ENCODE results near the gene FXYD6.

DNA sequence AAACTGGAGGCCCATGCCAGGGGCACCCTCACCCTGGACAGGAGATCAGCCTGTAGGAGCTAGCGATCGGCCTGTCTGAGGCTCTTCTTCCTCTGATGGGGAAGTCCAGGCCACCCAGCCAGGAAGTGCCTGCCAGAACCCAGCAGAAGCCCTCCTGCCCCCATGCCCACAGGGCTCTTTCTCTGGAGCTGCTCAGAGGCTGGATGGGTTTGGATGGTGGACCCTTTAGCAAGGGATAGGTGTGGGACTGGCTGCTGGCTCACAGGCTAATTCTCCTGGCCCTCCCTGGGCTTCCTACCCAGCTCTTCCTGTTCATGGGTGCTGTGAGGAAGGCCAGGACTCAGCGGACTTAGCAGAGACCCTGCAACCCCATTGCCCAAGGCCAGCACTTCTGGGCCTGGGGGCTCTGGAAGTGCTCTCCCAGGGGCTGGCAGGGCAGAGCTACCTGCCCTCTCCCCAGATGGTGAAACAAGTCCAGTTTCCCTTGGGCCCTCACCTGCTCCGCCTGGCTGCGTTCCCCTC is 59.6 kb downstream of the FXYD6 start:
- no peak for TF ChIP-seq EZH2 (IDR thresholded peaks at IDR 0.05; ENCODE audit: borderline replicate concordance, low read depth, low read length, poor library complexity, severe bottlenecking)
- TF ChIP-seq, protein P1, sequence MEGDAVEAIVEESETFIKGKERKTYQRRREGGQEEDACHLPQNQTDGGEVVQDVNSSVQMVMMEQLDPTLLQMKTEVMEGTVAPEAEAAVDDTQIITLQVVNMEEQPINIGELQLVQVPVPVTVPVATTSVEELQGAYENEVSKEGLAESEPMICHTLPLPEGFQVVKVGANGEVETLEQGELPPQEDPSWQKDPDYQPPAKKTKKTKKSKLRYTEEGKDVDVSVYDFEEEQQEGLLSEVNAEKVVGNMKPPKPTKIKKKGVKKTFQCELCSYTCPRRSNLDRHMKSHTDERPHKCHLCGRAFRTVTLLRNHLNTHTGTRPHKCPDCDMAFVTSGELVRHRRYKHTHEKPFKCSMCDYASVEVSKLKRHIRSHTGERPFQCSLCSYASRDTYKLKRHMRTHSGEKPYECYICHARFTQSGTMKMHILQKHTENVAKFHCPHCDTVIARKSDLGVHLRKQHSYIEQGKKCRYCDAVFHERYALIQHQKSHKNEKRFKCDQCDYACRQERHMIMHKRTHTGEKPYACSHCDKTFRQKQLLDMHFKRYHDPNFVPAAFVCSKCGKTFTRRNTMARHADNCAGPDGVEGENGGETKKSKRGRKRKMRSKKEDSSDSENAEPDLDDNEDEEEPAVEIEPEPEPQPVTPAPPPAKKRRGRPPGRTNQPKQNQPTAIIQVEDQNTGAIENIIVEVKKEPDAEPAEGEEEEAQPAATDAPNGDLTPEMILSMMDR (conservative IDR thresholded peaks at IDR 0.05; ENCODE audit: low read depth, low read length) = no peak

Measured in A673 (cell line).